GM10248 (cell line): ENCODE measurements around the gene SAP30BP.

ENCODE experiments used
- CTCF ChIA-PET: fragments of 300-600 bp; sonication (Branson Sonifier 250); formaldehyde crosslinking; extraction: SDS; loops from one replicate; lab custom pipeline; 2021; ENCODE audit warnings: antibody characterized with exemption; lab: Yijun Ruan, JAX
- POLR2A ChIA-PET: fragments of 350-650 bp; sonication (Branson Sonifier 250); formaldehyde crosslinking; extraction: SDS; loops from one replicate; lab custom pipeline; 2020; ENCODE audit warnings: antibody characterized with exemption; lab: Yijun Ruan, JAX
- DNase-seq: peaks from one replicate; pipeline ENCODE4 v3.0.0; 2012; ENCODE audit errors: extremely low spot score
- CTCF ChIP-seq: IDR thresholded peaks from 2 replicates; pipeline ENCODE4 v1.5.1; 2012; ENCODE audit warnings: mild to moderate bottlenecking, low read depth; ENCODE audit errors: extremely low read depth, missing control alignments, control extremely low read depth

SAP30BP gene

GRCh38 chr17:75694536-75694935 lies 27.4 kb downstream of the SAP30BP start:
- ChIA-PET POLR2A (no interaction called here), CTCF (interaction anchor here (1.4 to 27.0 kb wide), 4 partner anchors 8 to 93 kb away, joined by 6 to 424 read pairs (median 7); partner anchors contain the start of gene SMIM5)
- TF ChIP-seq CTCF: no peak
- no peak for DNase-seq

GRCh38 chr17:75695141-75695829 lies 28.1 kb downstream of the SAP30BP start:
- no peak for TF ChIP-seq CTCF
- POLR2A ChIA-PET: interaction anchor here (0.7 kb wide), 1 partner anchor 183 kb away, joined by 3 read pairs; the partner anchor contains the start of gene TRIM47
- CTCF ChIA-PET: interaction anchor here (1.1 to 27.0 kb wide), 5 partner anchors 9 to 94 kb away, joined by 4 to 424 read pairs (median 6); partner anchors contain the start of gene SMIM5
- DNase-seq: no peak

- TF ChIP-seq CTCF: no peak
- DNase-seq: no peak
- ChIA-PET POLR2A (interaction anchor here (0.7 kb wide), 1 partner anchor 182 kb away, joined by 3 read pairs; the partner anchor contains the start of gene TRIM47), CTCF (interaction anchor here (1.1 to 27.0 kb wide), 5 partner anchors 19 to 94 kb away, joined by 3 to 424 read pairs (median 4); partner anchors contain the start of gene SMIM5)
Observed at GRCh38 chr17:75695830-75696271, 28.7 kb downstream of the SAP30BP start.

- ChIA-PET POLR2A (no interaction called here), CTCF (interaction anchor here (0.9 to 2.2 kb wide), 3 partner anchors 22 to 65 kb away, joined by 3 to 5 read pairs (median 3); partner anchors contain the start of gene SMIM5)
- no peak for DNase-seq
- TF ChIP-seq CTCF: no peak
Observed at GRCh38 chr17:75697651-75698291, 30.6 kb downstream of the SAP30BP start.

- CTCF ChIA-PET: interaction anchor here (0.8 to 2.2 kb wide), 5 partner anchors 8 to 66 kb away, joined by 3 to 5 read pairs (median 3); partner anchors contain the start of gene SMIM5
- POLR2A ChIA-PET: interaction anchor here (0.5 kb wide), 1 partner anchor 46 kb away, joined by 6 read pairs; no protein-coding TSS in a partner anchor
- no peak for TF ChIP-seq CTCF
- no peak for DNase-seq
Observed at GRCh38 chr17:75698659-75699058, 31.5 kb downstream of the SAP30BP start.

GRCh38 chr17:75701288-75701687 lies 34.1 kb downstream of the SAP30BP start:
- CTCF ChIA-PET: interaction anchor here (3.7 kb wide), 1 partner anchor 68 kb away, joined by 16 read pairs; the partner anchor contains the start of gene SMIM5
- POLR2A ChIA-PET: no interaction called here
- no peak for TF ChIP-seq CTCF
- DNase-seq: no peak
